ENCODE measurements around the gene CDKN2A.

Gene CDKN2A

GRCh38 chr9:22005702-22006606, 11.8 kb upstream of the CDKN2A start:
- no peak overlapping the region for H3K4me3 ChIP-seq (ENCODE audit: low read depth, low read length)
- no peak for TF ChIP-seq CTCF (IDR thresholded peaks at IDR 0.05; ENCODE audit: borderline replicate concordance, insufficient read depth, low read depth, low read length)

DNA sequence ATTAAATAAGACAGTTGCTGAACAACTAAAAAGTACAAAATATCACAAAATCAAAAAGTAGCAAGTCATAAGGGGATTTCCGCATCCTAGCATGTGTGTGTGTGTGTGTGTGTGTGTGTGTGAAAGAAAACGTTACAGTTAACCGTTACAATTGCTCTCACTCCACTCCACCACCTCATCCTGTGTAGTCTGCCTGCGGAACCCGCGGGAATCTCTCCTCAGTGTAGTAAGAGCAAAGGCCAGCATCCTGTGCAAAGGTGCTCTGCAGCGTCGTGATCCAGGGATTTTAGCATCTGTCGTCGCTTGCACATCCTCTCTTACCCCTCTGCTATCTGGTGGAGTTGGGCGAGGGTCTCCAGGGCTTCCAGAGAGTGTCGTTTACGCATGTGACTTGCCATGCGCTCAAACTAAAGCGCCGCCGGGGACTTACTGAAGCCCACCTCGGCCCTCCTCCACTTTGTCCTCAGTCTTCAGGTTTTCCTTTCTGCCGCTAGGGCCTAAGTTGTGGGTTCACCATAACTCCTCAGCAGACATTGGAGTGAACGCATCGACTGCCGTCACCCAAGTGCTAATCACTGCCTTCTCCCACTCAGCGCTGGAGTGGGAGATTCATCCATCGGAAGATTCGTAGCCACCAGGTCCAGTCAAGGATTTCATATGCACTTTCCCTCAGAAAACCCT, 11.0 kb upstream of the CDKN2A start:
- TF ChIP-seq CTCF (IDR thresholded peaks at IDR 0.05; ENCODE audit: borderline replicate concordance, insufficient read depth, low read depth, low read length) = 0 out of 2 replicates have a peak, but pooled peaks have one; percentile 1

DNA sequence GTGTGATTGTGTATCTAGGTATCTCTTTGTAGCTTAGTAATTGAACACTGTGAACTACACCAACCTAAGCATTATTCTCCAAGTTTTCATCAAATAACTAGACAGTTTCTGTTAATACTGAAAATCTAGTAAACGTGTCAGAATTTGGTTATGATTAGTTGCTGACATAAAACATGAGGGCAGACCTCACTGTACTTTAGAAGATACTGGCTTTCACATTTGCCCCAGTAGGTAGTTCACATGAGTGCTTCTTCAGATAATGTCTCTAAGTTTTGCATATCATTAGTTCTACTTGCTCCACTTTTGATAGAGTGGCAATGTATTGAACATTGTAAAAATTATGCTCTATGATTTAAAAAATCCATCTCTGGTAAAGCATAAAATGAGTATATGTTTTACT, 7.8 kb upstream of the CDKN2A start:
- no peak for TF ChIP-seq CTCF (IDR thresholded peaks at IDR 0.05; ENCODE audit: borderline replicate concordance, insufficient read depth, low read depth, low read length)
- H3K4me3 ChIP-seq (ENCODE audit: low read depth, low read length) = no peak overlapping the region

More for the DNA sequence above, 11.0 kb upstream of the CDKN2A start:
- H3K4me3 ChIP-seq (ENCODE audit: low read depth, low read length) = no peak overlapping the region

- no peak for TF ChIP-seq CTCF (IDR thresholded peaks at IDR 0.05; ENCODE audit: borderline replicate concordance, insufficient read depth, low read depth, low read length)
- H3K4me3 ChIP-seq (ENCODE audit: low read depth, low read length) = no peak overlapping the region
Measured at GRCh38 chr9:21998026-21998425, 3.8 kb upstream of the CDKN2A start.

GRCh38 chr9:21997480-21997879, 3.3 kb upstream of the CDKN2A start:
- TF ChIP-seq CTCF (IDR thresholded peaks at IDR 0.05; ENCODE audit: borderline replicate concordance, insufficient read depth, low read depth, low read length) = no peak
- H3K4me3 ChIP-seq (ENCODE audit: low read depth, low read length) = no peak overlapping the region

GRCh38 chr9:21996858-21997257, 2.7 kb upstream of the CDKN2A start:
- no peak overlapping the region for H3K4me3 ChIP-seq (ENCODE audit: low read depth, low read length)

More at GRCh38 chr9:21996858-21997257, 2.7 kb upstream of the CDKN2A start:
- no peak for TF ChIP-seq CTCF (IDR thresholded peaks at IDR 0.05; ENCODE audit: borderline replicate concordance, insufficient read depth, low read depth, low read length)
